H1 (cell line): Measurements from ENCODE around the gene ARMC3. TPM values are rescaled to one million over a fixed set of nuclear protein-coding genes. Genes with fewer than 3 reads are reported as not detected.

Experiments used
- BRCA1 ChIP-seq: IDR thresholded peaks from 2 replicates; pipeline ENCODE4 v1.6.1; 2012; ENCODE audit warnings: low read depth, low read length, improper control_type of control experiment
- JUND ChIP-seq: IDR thresholded peaks from 2 replicates; pipeline ENCODE4 v1.6.1; 2011; ENCODE audit warnings: mild to moderate bottlenecking, improper control_type of control experiment, low read length
- POLR2AphosphoS5 ChIP-seq: IDR thresholded peaks from 2 replicates; pipeline ENCODE4 v1.6.1; 2011; ENCODE audit warnings: low read depth, low read length
- polyA plus RNA-seq, 7 experiments: library from polyadenylated mRNA; depleted of rRNA in 3 of 7; stranded (reverse) in 5 of 7; unstranded in 2 of 7; fragments of >200 nt in 5 of 7; fragments of 200-250 nt in 2 of 7; gene quantifications; 1 replicate in 5 of 7; 2 replicates in 1 of 7; 4 replicates in 1 of 7; pipeline versions ENCODE4 v1.2.1 to v1.2.3, GENCODE V29; 2011 to 2013; ENCODE audit warnings: missing spikeins in 2 of 7, mixed read lengths in 2 of 7
- total RNA-seq: library from RNA; stranded (reverse); fragmentation: NEBNext Ultra II Directional; extraction: Animal tissue kit (Norgen Biotek cat#: 25700); gene quantifications from 2 replicates; pipeline ENCODE4 v1.2.1, GENCODE V29; 2021
- TF ChIP-seq, protein P1 (sequence below): fragments of 300-600 bp; sonication (generic); IDR thresholded peaks from 2 replicates; pipeline ENCODE4 v1.7.1; 2012; ENCODE audit warnings: low read length, moderate library complexity, mild to moderate bottlenecking, inconsistent platforms; ENCODE audit not compliant: insufficient replicate concordance
- TF ChIP-seq, protein P2 (sequence below): IDR thresholded peaks from 2 replicates; pipeline ENCODE4 v1.6.1; 2011; ENCODE audit warnings: low read length, improper control_type of control experiment

Gene ARMC3
- total and polyA plus RNA-seq, 2 of the 8 experiments (the other 6 are each of a cell fraction or from before 2014, with no cell fraction given), result 0.15 TPM

DNA sequence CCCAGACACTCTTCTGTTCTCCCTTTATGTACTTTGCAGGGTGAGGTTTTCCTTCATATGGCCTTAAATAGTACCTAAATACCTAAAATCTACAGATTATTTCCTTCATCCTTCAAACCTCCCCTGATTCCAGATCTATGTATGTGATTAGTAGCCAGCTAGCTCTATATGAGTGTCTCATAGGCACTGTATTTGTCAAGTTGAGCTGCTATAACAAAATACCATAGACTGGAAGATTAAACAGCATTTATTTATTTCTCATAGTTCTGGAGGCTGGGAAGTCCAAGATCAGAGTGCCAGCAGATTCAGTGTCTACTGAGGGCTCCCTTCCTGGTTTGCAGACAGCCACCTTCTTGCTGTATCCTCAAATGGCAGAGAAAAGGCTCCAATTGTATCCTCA, 106.9 kb downstream of the ARMC3 start (continued):
- TF ChIP-seq, protein P1, sequence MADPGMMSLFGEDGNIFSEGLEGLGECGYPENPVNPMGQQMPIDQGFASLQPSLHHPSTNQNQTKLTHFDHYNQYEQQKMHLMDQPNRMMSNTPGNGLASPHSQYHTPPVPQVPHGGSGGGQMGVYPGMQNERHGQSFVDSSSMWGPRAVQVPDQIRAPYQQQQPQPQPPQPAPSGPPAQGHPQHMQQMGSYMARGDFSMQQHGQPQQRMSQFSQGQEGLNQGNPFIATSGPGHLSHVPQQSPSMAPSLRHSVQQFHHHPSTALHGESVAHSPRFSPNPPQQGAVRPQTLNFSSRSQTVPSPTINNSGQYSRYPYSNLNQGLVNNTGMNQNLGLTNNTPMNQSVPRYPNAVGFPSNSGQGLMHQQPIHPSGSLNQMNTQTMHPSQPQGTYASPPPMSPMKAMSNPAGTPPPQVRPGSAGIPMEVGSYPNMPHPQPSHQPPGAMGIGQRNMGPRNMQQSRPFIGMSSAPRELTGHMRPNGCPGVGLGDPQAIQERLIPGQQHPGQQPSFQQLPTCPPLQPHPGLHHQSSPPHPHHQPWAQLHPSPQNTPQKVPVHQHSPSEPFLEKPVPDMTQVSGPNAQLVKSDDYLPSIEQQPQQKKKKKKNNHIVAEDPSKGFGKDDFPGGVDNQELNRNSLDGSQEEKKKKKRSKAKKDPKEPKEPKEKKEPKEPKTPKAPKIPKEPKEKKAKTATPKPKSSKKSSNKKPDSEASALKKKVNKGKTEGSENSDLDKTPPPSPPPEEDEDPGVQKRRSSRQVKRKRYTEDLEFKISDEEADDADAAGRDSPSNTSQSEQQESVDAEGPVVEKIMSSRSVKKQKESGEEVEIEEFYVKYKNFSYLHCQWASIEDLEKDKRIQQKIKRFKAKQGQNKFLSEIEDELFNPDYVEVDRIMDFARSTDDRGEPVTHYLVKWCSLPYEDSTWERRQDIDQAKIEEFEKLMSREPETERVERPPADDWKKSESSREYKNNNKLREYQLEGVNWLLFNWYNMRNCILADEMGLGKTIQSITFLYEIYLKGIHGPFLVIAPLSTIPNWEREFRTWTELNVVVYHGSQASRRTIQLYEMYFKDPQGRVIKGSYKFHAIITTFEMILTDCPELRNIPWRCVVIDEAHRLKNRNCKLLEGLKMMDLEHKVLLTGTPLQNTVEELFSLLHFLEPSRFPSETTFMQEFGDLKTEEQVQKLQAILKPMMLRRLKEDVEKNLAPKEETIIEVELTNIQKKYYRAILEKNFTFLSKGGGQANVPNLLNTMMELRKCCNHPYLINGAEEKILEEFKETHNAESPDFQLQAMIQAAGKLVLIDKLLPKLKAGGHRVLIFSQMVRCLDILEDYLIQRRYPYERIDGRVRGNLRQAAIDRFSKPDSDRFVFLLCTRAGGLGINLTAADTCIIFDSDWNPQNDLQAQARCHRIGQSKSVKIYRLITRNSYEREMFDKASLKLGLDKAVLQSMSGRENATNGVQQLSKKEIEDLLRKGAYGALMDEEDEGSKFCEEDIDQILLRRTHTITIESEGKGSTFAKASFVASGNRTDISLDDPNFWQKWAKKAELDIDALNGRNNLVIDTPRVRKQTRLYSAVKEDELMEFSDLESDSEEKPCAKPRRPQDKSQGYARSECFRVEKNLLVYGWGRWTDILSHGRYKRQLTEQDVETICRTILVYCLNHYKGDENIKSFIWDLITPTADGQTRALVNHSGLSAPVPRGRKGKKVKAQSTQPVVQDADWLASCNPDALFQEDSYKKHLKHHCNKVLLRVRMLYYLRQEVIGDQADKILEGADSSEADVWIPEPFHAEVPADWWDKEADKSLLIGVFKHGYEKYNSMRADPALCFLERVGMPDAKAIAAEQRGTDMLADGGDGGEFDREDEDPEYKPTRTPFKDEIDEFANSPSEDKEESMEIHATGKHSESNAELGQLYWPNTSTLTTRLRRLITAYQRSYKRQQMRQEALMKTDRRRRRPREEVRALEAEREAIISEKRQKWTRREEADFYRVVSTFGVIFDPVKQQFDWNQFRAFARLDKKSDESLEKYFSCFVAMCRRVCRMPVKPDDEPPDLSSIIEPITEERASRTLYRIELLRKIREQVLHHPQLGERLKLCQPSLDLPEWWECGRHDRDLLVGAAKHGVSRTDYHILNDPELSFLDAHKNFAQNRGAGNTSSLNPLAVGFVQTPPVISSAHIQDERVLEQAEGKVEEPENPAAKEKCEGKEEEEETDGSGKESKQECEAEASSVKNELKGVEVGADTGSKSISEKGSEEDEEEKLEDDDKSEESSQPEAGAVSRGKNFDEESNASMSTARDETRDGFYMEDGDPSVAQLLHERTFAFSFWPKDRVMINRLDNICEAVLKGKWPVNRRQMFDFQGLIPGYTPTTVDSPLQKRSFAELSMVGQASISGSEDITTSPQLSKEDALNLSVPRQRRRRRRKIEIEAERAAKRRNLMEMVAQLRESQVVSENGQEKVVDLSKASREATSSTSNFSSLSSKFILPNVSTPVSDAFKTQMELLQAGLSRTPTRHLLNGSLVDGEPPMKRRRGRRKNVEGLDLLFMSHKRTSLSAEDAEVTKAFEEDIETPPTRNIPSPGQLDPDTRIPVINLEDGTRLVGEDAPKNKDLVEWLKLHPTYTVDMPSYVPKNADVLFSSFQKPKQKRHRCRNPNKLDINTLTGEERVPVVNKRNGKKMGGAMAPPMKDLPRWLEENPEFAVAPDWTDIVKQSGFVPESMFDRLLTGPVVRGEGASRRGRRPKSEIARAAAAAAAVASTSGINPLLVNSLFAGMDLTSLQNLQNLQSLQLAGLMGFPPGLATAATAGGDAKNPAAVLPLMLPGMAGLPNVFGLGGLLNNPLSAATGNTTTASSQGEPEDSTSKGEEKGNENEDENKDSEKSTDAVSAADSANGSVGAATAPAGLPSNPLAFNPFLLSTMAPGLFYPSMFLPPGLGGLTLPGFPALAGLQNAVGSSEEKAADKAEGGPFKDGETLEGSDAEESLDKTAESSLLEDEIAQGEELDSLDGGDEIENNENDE, result no peak
- no peak for TF ChIP-seq BRCA1
- TF ChIP-seq, protein P2, sequence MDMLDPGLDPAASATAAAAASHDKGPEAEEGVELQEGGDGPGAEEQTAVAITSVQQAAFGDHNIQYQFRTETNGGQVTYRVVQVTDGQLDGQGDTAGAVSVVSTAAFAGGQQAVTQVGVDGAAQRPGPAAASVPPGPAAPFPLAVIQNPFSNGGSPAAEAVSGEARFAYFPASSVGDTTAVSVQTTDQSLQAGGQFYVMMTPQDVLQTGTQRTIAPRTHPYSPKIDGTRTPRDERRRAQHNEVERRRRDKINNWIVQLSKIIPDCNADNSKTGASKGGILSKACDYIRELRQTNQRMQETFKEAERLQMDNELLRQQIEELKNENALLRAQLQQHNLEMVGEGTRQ, result no peak
- no peak for TF ChIP-seq JUND
- no peak for TF ChIP-seq POLR2AphosphoS5
- TF ChIP-seq, all 59 proteins: peak for 0
